Osteoblast (primary cell): ENCODE data around the gene ENC1. TPM values are rescaled to one million over a fixed set of nuclear protein-coding genes. Genes with fewer than 3 reads are reported as not detected.

Source experiments
- DNase-seq: peaks from one replicate; pipeline ENCODE4 v3.0.0; 2011; ENCODE audit warnings: low spot score, mixed read lengths; ENCODE audit not compliant: insufficient read length; ENCODE audit errors: missing footprints
- H2AFZ ChIP-seq: 2 replicates; pipeline ENCODE4 v1.6.0; 2011; ENCODE audit warnings: mild to moderate bottlenecking, low read length
- H3K27ac ChIP-seq: 2 replicates; pipeline ENCODE4 v1.5.1; 2011; ENCODE audit warnings: mild to moderate bottlenecking, low read depth, low read length, moderate library complexity
- H3K27me3 ChIP-seq: 2 replicates; pipeline ENCODE4 v1.6.0; 2012; ENCODE audit warnings: mild to moderate bottlenecking, control low read depth, inconsistent platforms, low read length, moderate library complexity; ENCODE audit not compliant: insufficient read depth
- H3K36me3 ChIP-seq: 2 replicates; pipeline ENCODE4 v1.5.1; 2011; ENCODE audit warnings: mild to moderate bottlenecking, low read length, control low read depth, moderate library complexity; ENCODE audit not compliant: insufficient read depth
- H3K4me1 ChIP-seq: 2 replicates; pipeline ENCODE4 v1.5.1; 2011; ENCODE audit warnings: mild to moderate bottlenecking, low read length, control low read depth, moderate library complexity; ENCODE audit not compliant: insufficient read depth
- H3K4me2 ChIP-seq: 2 replicates; pipeline ENCODE4 v1.6.0; 2011; ENCODE audit warnings: mild to moderate bottlenecking, low read length; ENCODE audit not compliant: insufficient read depth
- H3K4me3 ChIP-seq: fragments of 200-600 bp; sonication (generic); 3 replicates; pipeline ENCODE4 v1.5.1; 2012; ENCODE audit warnings: mild to moderate bottlenecking, low read length, inconsistent platforms; ENCODE audit not compliant: insufficient read depth
- H3K79me2 ChIP-seq: 2 replicates; pipeline ENCODE4 v1.6.0; 2012; ENCODE audit warnings: mild to moderate bottlenecking, low read length, control low read depth, inconsistent platforms; ENCODE audit not compliant: insufficient read depth
- H3K9me3 ChIP-seq: 2 replicates; pipeline ENCODE4 v1.5.1; 2011; ENCODE audit warnings: low read depth, low read length, control low read depth
- H4K20me1 ChIP-seq: 2 replicates; pipeline ENCODE4 v1.6.0; 2012; ENCODE audit warnings: mild to moderate bottlenecking, low read length, control low read depth; ENCODE audit not compliant: insufficient read depth
- CTCF ChIP-seq: IDR thresholded peaks from 2 replicates; pipeline ENCODE4 v1.5.1; 2011; ENCODE audit warnings: mild to moderate bottlenecking, low read depth, low read length, moderate library complexity; ENCODE audit errors: extremely low read depth
- total RNA-seq: library from RNA; depleted of rRNA; stranded (reverse); fragments of >200 nt; gene quantifications from 2 replicates; pipeline ENCODE4 v1.2.3, GENCODE V29; 2012

The ENC1 gene
- total RNA-seq, 1 donor: 109 TPM

DNA sequence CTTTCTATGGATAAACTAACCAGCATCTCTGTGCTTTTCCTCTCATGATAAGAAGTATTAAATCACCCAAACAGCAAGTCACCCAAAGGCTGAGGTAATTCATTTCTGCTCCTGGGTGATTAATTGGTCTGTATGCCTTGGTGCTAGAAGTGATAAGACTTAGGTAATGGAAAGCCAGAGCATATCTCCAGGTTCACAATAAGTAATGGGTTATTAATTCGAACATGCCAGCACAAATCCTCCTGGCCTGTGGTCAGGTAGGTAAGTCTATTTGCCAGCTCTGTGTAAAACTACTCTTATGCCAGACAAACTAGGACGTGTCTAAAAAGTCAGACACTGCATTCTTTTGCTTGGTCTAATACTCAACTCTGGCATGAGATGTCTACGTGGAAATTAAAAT, 11.2 kb upstream of the ENC1 start:
- no peaks in the 10 kb centered on the region for H3K36me3 ChIP-seq
- no peak for DNase-seq

GRCh38 chr5:74649421-74649973, 9.0 kb upstream of the ENC1 start:
- H3K4me3 ChIP-seq: no peak overlapping the region
- peak overlapping the region; percentile 88 for H3K4me2 ChIP-seq
- peaks cover 17% of the 10 kb centered on the region for H3K4me1 ChIP-seq
- no peak overlapping the region for H2AFZ ChIP-seq
- H3K79me2 ChIP-seq: no peaks in the 10 kb centered on the region
- no peaks in the 10 kb centered on the region for H3K36me3 ChIP-seq
- no peak overlapping the region for H3K27ac ChIP-seq
- H3K27me3 ChIP-seq: no peaks in the 10 kb centered on the region
- DNase-seq: no peak
- no peaks in the 10 kb centered on the region for H3K9me3 ChIP-seq
- no peak for TF ChIP-seq CTCF
- H4K20me1 ChIP-seq: no peaks in the 10 kb centered on the region

More for the DNA sequence above, 11.2 kb upstream of the ENC1 start:
- H3K27ac ChIP-seq: no peak overlapping the region
- H3K79me2 ChIP-seq: no peaks in the 10 kb centered on the region
- H2AFZ ChIP-seq: no peak overlapping the region
- TF ChIP-seq CTCF: no peak
- no peak overlapping the region for H3K4me3 ChIP-seq
- H3K4me1 ChIP-seq: peaks cover 17% of the 10 kb centered on the region
- no peaks in the 10 kb centered on the region for H3K27me3 ChIP-seq
- H3K9me3 ChIP-seq: no peaks in the 10 kb centered on the region
- no peaks in the 10 kb centered on the region for H4K20me1 ChIP-seq
- H3K4me2 ChIP-seq: no peak overlapping the region

- H3K4me1 ChIP-seq: peaks cover 17% of the 10 kb centered on the region
- peak overlapping the region; percentile 62 for H3K4me3 ChIP-seq
- H3K36me3 ChIP-seq: no peaks in the 10 kb centered on the region
- no peaks in the 10 kb centered on the region for H3K9me3 ChIP-seq
- no peaks in the 10 kb centered on the region for H3K27me3 ChIP-seq
- peak overlapping the region; percentile 88 for H3K4me2 ChIP-seq
- peak; percentile 78 for TF ChIP-seq CTCF
- H2AFZ ChIP-seq: peak overlapping the region; percentile 90
- peak; percentile 86 for DNase-seq
- H3K27ac ChIP-seq: no peak overlapping the region
- H4K20me1 ChIP-seq: no peaks in the 10 kb centered on the region
- no peaks in the 10 kb centered on the region for H3K79me2 ChIP-seq
Measured at GRCh38 chr5:74648835-74649293, 8.3 kb upstream of the ENC1 start.

- H3K36me3 ChIP-seq: no peaks in the 10 kb centered on the region
- no peak for TF ChIP-seq CTCF
- H2AFZ ChIP-seq: peak overlapping the region; percentile 38
- no peaks in the 10 kb centered on the region for H3K27me3 ChIP-seq
- H3K4me3 ChIP-seq: no peak overlapping the region
- H3K4me1 ChIP-seq: peaks cover 34% of the 10 kb centered on the region
- H3K9me3 ChIP-seq: no peaks in the 10 kb centered on the region
- no peaks in the 10 kb centered on the region for H3K79me2 ChIP-seq
- no peak overlapping the region for H3K4me2 ChIP-seq
- H4K20me1 ChIP-seq: no peaks in the 10 kb centered on the region
- H3K27ac ChIP-seq: no peak overlapping the region
- no peak for DNase-seq
Measured at GRCh38 chr5:74647096-74647495, 6.6 kb upstream of the ENC1 start.
